Bronchial smooth muscle cell (primary cell): Measurements from ENCODE around the gene GRK4. TPM values are rescaled to one million over a fixed set of nuclear protein-coding genes. Genes with fewer than 3 reads are reported as not detected.

ENCODE experiments used
- total RNA-seq: library from RNA; depleted of rRNA; stranded (reverse); fragments of >200 nt; gene quantifications from 2 replicates; pipeline ENCODE4 v1.2.1, GENCODE V29; 2014

The GRK4 gene
- 6.4 and 6.8 TPM in 2 replicates for total RNA-seq

DNA sequence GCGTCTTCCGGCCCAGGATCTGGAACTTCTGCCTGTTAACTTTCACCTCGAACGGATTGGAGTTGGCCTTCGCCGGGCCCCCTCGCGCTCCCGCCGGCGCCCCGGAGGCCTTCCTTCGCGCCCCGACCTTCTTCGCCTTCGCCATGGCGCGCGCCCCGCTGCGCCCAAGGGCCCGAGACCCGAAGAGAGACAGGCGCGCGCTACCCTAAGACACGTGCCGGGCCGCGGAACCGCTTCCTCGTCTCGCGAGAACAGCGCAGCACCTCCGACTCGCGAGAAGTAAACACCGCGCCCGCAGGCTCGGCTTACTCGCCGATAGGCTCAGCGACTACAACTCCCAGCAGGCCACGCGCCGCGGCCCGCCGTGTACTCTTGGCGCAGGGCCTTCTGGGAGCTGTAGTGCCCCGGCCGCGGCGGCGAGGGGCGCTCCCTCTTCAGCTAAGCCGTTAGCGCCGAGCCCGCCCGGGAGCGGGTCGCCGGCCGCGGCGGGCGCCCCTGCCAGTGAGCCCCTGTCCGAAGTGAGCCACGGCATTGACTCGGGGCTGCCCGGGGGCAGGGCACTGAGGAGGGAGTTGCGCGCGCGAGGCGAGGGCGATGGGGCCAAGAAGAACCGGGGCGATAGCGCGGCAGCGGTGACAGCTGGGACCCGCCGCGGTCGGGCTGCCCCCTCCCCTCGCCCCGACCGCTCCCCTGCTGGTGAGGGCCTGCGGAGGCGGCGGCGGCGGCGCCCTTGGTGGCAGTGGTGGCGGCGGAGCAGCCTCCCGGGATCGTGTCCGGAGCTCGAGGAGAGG is at the start of gene GRK4, which contains the start of gene NOP14:
Gene GRK4 (plus strand): TSS at position 397 of the 791 bp plus-strand sequence. CDS start 500 bp downstream, outside the sequence.
Gene NOP14 (minus strand): TSS at position 232 of the 791 bp plus-strand sequence. CDS start 87 bp downstream, at position 145.

DNA sequence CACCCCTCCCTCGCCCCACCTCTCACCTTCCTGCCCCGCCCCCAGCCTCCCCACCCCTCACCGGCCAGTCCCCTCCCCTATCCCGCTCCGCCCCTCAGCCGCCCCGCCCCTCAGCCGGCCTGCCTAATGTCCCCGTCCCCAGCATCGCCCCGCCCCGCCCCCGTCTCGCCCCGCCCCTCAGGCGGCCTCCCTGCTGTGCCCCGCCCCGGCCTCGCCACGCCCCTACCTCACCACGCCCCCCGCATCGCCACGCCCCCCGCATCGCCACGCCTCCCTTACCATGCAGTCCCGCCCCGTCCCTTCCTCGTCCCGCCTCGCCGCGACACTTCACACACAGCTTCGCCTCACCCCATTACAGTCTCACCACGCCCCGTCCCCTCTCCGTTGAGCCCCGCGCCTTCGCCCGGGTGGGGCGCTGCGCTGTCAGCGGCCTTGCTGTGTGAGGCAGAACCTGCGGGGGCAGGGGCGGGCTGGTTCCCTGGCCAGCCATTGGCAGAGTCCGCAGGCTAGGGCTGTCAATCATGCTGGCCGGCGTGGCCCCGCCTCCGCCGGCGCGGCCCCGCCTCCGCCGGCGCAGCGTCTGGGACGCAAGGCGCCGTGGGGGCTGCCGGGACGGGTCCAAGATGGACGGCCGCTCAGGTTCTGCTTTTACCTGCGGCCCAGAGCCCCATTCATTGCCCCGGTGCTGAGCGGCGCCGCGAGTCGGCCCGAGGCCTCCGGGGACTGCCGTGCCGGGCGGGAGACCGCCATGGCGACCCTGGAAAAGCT is 110.9 kb downstream of the GRK4 start, which contains the start of the genes HTT and HTT-AS:
Gene HTT (plus strand): TSS at position 604 of the 768 bp plus-strand sequence. CDS start 145 bp downstream, at position 749.
Gene HTT-AS (minus strand): TSS at position 461 of the 768 bp plus-strand sequence.

Other genes starting within 250 kb of the GRK4 start
- gene TNIP2, start 207.2 kb upstream of the GRK4 start, total RNA-seq: 45.2 and 49.6 TPM in 2 replicates
- 9.0 and 14.7 TPM in 2 replicates for gene SH3BP2, start 170.5 kb upstream of the GRK4 start, total RNA-seq
- 146 and 183 TPM in 2 replicates for gene ADD1, start 119.7 kb upstream of the GRK4 start, total RNA-seq
- gene NOP14, start 165 bp upstream of the GRK4 start, total RNA-seq: 13.2 and 17.8 TPM in 2 replicates
- not detected in 2 replicates for gene HTT-AS, start 111.0 kb downstream of the GRK4 start, total RNA-seq
- gene HTT, start 111.1 kb downstream of the GRK4 start, total RNA-seq: 29.8 and 29.9 TPM in 2 replicates